ENCODE results near the gene LRRC27. TPM values are rescaled to one million over a fixed set of nuclear protein-coding genes. Genes with fewer than 3 reads are reported as not detected.

LRRC27 gene
- total and polyA plus RNA-seq, 2 donors (not counting 1 experiment from before 2014, with no cell fraction given), result 4.1 to 11.7 TPM

- Histone ChIP-seq H3K4me1 (ENCODE audit: control insufficient read depth, extremely low read depth, insufficient read depth, low read length) (no peaks in the 10 kb centered on the region), H3K27me3 (ENCODE audit: control insufficient read depth, insufficient read depth, low read length) (no peaks in the 10 kb centered on the region), H4K20me1 (ENCODE audit: control insufficient read depth, extremely low read depth, insufficient read depth, low read length) (no peaks in the 10 kb centered on the region), H2AFZ (ENCODE audit: low read length) (no peak overlapping the region), H3K4me3 (replicated peaks in 1 of 4; ENCODE audit: control extremely low read depth in 1 of 4, insufficient read depth in 1 of 4, low read depth in 3 of 4, low read length in 4 of 4) (no peak overlapping the region), H3K9ac (ENCODE audit: insufficient read depth, low read length) (no peak overlapping the region), H3K4me2 (ENCODE audit: extremely low read depth, insufficient read depth, low read length) (no peak overlapping the region), H3K36me3 (ENCODE audit: control insufficient read depth, insufficient read depth, low read length) (no peaks in the 10 kb centered on the region), H3K27ac (ENCODE audit: insufficient read depth, low read length) (no peak overlapping the region), H3K9me3 (ENCODE audit: control insufficient read depth, insufficient read depth, low read depth, low read length) (no peaks in the 10 kb centered on the region), H3K79me2 (ENCODE audit: control insufficient read depth, insufficient read depth, low read length) (no peaks in the 10 kb centered on the region)
- peak; percentile 21 to 43 for DNase-seq (ENCODE audit: low read depth in 2 of 2)
- TF ChIP-seq CTCF (conservative IDR thresholded peaks at IDR 0.05 in 1 of 2, IDR thresholded peaks at IDR 0.05 in 1 of 2; ENCODE audit: low read depth in 1 of 2, low read length in 2 of 2) (peak; percentile 46 to 52), EZH2 (IDR thresholded peaks at IDR 0.05; ENCODE audit: low read length, missing control alignments) (no peak)
Measured at GRCh38 chr10:132387764-132388210, 55.8 kb downstream of the LRRC27 start.

GRCh38 chr10:132388891-132389432, 57.0 kb downstream of the LRRC27 start:
- Histone ChIP-seq H3K4me1 (ENCODE audit: control insufficient read depth, extremely low read depth, insufficient read depth, low read length) (no peaks in the 10 kb centered on the region), H3K4me3 (replicated peaks in 1 of 4; ENCODE audit: control extremely low read depth in 1 of 4, insufficient read depth in 1 of 4, low read depth in 3 of 4, low read length in 4 of 4) (no peak overlapping the region), H3K9me3 (ENCODE audit: control insufficient read depth, insufficient read depth, low read depth, low read length) (no peaks in the 10 kb centered on the region), H3K36me3 (ENCODE audit: control insufficient read depth, insufficient read depth, low read length) (no peaks in the 10 kb centered on the region), H3K27ac (ENCODE audit: insufficient read depth, low read length) (no peak overlapping the region), H3K27me3 (ENCODE audit: control insufficient read depth, insufficient read depth, low read length) (no peaks in the 10 kb centered on the region), H4K20me1 (ENCODE audit: control insufficient read depth, extremely low read depth, insufficient read depth, low read length) (no peaks in the 10 kb centered on the region), H2AFZ (ENCODE audit: low read length) (no peak overlapping the region), H3K9ac (ENCODE audit: insufficient read depth, low read length) (no peak overlapping the region), H3K4me2 (ENCODE audit: extremely low read depth, insufficient read depth, low read length) (no peak overlapping the region), H3K79me2 (ENCODE audit: control insufficient read depth, insufficient read depth, low read length) (no peaks in the 10 kb centered on the region)
- TF ChIP-seq CTCF (conservative IDR thresholded peaks at IDR 0.05 in 1 of 2, IDR thresholded peaks at IDR 0.05 in 1 of 2; ENCODE audit: low read depth in 1 of 2, low read length in 2 of 2) (no peak), EZH2 (IDR thresholded peaks at IDR 0.05; ENCODE audit: low read length, missing control alignments) (no peak)
- no peak for DNase-seq (ENCODE audit: low read depth in 2 of 2)

GRCh38 chr10:132389433-132390169, 57.6 kb downstream of the LRRC27 start:
- H3K9ac ChIP-seq (ENCODE audit: insufficient read depth, low read length), result no peak overlapping the region
- DNase-seq (ENCODE audit: low read depth in 2 of 2), result no peak

More at GRCh38 chr10:132389433-132390169, 57.6 kb downstream of the LRRC27 start:
- Histone ChIP-seq H3K36me3 (ENCODE audit: control insufficient read depth, insufficient read depth, low read length) (no peaks in the 10 kb centered on the region), H3K4me2 (ENCODE audit: extremely low read depth, insufficient read depth, low read length) (no peak overlapping the region), H3K27me3 (ENCODE audit: control insufficient read depth, insufficient read depth, low read length) (no peaks in the 10 kb centered on the region), H3K27ac (ENCODE audit: insufficient read depth, low read length) (no peak overlapping the region), H3K79me2 (ENCODE audit: control insufficient read depth, insufficient read depth, low read length) (no peaks in the 10 kb centered on the region), H3K4me3 (replicated peaks in 1 of 4; ENCODE audit: control extremely low read depth in 1 of 4, insufficient read depth in 1 of 4, low read depth in 3 of 4, low read length in 4 of 4) (no peak overlapping the region), H3K4me1 (ENCODE audit: control insufficient read depth, extremely low read depth, insufficient read depth, low read length) (no peaks in the 10 kb centered on the region), H4K20me1 (ENCODE audit: control insufficient read depth, extremely low read depth, insufficient read depth, low read length) (no peaks in the 10 kb centered on the region), H3K9me3 (ENCODE audit: control insufficient read depth, insufficient read depth, low read depth, low read length) (no peaks in the 10 kb centered on the region), H2AFZ (ENCODE audit: low read length) (no peak overlapping the region)
- TF ChIP-seq EZH2 (IDR thresholded peaks at IDR 0.05; ENCODE audit: low read length, missing control alignments) (no peak), CTCF (conservative IDR thresholded peaks at IDR 0.05 in 1 of 2, IDR thresholded peaks at IDR 0.05 in 1 of 2; ENCODE audit: low read depth in 1 of 2, low read length in 2 of 2) (no peak)
